NCI-H2196 treated with DMSO at 0.1 percent for 48 hours (cell line): ENCODE data around the gene PLA2G2C.
A peak's percentile ranks its signal among the peaks of the same experiment; 100 is the strongest.

Source experiments
- DNase-seq: peaks from one replicate; lab custom pipeline; 2025; ENCODE audit not compliant: unreplicated experiment; lab: John Stamatoyannopoulos, UW

PLA2G2C gene

GRCh38 chr1:20184997-20185833 is 1.1 kb downstream of the PLA2G2C start:
- DNase-seq: no peak

- no peak for DNase-seq
Measured at GRCh38 chr1:20184481-20184900, 1.8 kb downstream of the PLA2G2C start.

GRCh38 chr1:20183616-20184271 is 2.6 kb downstream of the PLA2G2C start:
- DNase-seq: no peak

GRCh38 chr1:20183035-20183434 is 3.3 kb downstream of the PLA2G2C start:
- DNase-seq: no peak

GRCh38 chr1:20182415-20182814 is 3.9 kb downstream of the PLA2G2C start:
- DNase-seq: no peak

GRCh38 chr1:20180844-20181207 is 5.5 kb downstream of the PLA2G2C start:
- DNase-seq: no peak

GRCh38 chr1:20180129-20180843 is 6.0 kb downstream of the PLA2G2C start:
- DNase-seq: no peak

GRCh38 chr1:20179371-20180128 is 6.8 kb downstream of the PLA2G2C start:
- DNase-seq: no peak

GRCh38 chr1:20178634-20179370 is 7.5 kb downstream of the PLA2G2C start:
- DNase-seq: peak; percentile 17

GRCh38 chr1:20174937-20175666 is 11.2 kb downstream of the PLA2G2C start:
- no peak for DNase-seq

- DNase-seq: no peak
Measured at GRCh38 chr1:20172033-20172590, 14.2 kb downstream of the PLA2G2C start.

GRCh38 chr1:20169932-20170331 is 16.4 kb downstream of the PLA2G2C start:
- DNase-seq: no peak

- DNase-seq: no peak
Measured at GRCh38 chr1:20168564-20169491, 17.5 kb downstream of the PLA2G2C start.

GRCh38 chr1:20167126-20167525 is 19.2 kb downstream of the PLA2G2C start:
- no peak for DNase-seq

GRCh38 chr1:20166051-20166450 is 20.3 kb downstream of the PLA2G2C start:
- DNase-seq: no peak

GRCh38 chr1:20165522-20165951 is 20.8 kb downstream of the PLA2G2C start:
- no peak for DNase-seq

- DNase-seq: no peak
Measured at GRCh38 chr1:20164694-20165202, 21.6 kb downstream of the PLA2G2C start.

- DNase-seq: no peak
Measured at GRCh38 chr1:20160034-20160433, 26.3 kb downstream of the PLA2G2C start.
